SH-SY5Y (cell line): ENCODE data around the gene NCKIPSD.

Experiments used
- GATA2 ChIP-seq: IDR thresholded peaks from 2 replicates; pipeline ENCODE4 v1.6.1; 2011; ENCODE audit warnings: mild to moderate bottlenecking, low read depth, low read length
- GATA3 ChIP-seq: IDR thresholded peaks from 2 replicates; pipeline ENCODE4 v1.6.1; 2011; ENCODE audit warnings: low read depth, mild to moderate bottlenecking, low read length, moderate library complexity

DNA sequence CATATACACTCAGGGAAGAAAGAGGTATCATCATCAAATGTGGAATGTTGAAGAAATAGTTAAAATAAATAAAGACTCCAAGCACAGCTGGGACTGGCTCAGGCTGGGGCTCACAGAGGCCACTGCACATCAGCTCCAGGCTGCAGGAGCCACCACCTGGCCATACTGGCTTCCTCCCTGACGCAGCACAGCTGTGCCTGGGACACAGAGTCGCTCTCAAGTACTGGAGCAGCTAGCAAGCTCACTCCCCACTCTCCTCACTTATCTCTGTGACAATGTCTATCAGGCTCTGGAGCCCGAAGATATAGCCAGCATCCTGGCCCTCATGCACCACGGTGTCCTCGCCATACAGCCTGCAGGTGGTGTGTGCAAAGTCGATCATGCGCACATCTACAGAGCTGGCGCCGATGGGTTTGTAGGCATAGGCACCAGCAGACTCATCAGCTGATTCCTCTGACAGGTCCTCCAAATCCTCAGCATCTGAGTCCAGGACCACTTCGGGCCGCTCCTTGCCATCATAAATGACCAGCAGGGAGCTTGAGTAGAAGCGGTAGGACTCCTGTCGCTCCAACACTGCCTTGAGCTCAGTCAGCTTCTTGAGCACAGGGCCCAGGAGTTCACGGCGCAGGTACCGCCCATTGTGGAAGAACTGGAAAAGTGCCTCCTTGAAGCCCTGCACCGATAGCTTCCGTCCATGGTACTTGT, 2.5 kb upstream of the NCKIPSD start:
- no peak for TF ChIP-seq GATA3
- TF ChIP-seq GATA2 = no peak
